Lower leg skin (tissue), 4 donors: ENCODE measurements around the gene CMYA5. TPM values are rescaled to one million over a fixed set of nuclear protein-coding genes. Genes with fewer than 3 reads are reported as not detected.

Source experiments
- DNase-seq, 2 donors: peaks; one replicate each; pipeline ENCODE4 v3.0.0-alpha.2; 2019; ENCODE audit warnings: low spot score in 2 of 2
- H3K4me3 ChIP-seq: fragments of 200-600 bp; sonication (generic); 2 replicates; pipeline ENCODE4 v1.5.1; 2017; ENCODE audit warnings: mild to moderate bottlenecking, low read depth; ENCODE audit not compliant: poor library complexity, severe bottlenecking
- POLR2A ChIP-seq, 2 donors: fragments of 450-650 bp; IDR thresholded peaks; one replicate each; pipeline ENCODE4 v1.6.1; 2016 to 2017; ENCODE audit warnings: antibody characterized with exemption in 2 of 2, mild to moderate bottlenecking in 1 of 2, moderate library complexity in 1 of 2
- WGBS, 2 donors: methylation state at CpG; one replicate each; pipeline ENCODE4 v1.1.5; 2018; 5-methylcytosine and 5-hydroxymethylcytosine counted together
- intact Hi-C: fragments of 100-400 bp; cut with DNase I; formaldehyde crosslinking; loops from one replicate; pipeline ENCODE4 v1.15.0; 2023; ENCODE audit warnings: low total_unique reads
- total RNA-seq, 4 donors: library from RNA; depleted of rRNA; stranded (reverse); fragments of >200 nt; gene quantifications; one replicate each; pipeline ENCODE4 v1.1.0, GENCODE V29; 2016
- TF ChIP-seq, protein P1 (sequence below), 3 donors: fragments of 450-650 bp; IDR thresholded peaks; one replicate each; pipeline ENCODE4 v1.5.1; 2016; ENCODE audit warnings: antibody characterized with exemption in 3 of 3, mild to moderate bottlenecking in 3 of 3, moderate library complexity in 2 of 3

The CMYA5 gene
- total RNA-seq, 4 donors from 2014 or later = 5.7 to 16.4 (median 7.4) TPM

DNA sequence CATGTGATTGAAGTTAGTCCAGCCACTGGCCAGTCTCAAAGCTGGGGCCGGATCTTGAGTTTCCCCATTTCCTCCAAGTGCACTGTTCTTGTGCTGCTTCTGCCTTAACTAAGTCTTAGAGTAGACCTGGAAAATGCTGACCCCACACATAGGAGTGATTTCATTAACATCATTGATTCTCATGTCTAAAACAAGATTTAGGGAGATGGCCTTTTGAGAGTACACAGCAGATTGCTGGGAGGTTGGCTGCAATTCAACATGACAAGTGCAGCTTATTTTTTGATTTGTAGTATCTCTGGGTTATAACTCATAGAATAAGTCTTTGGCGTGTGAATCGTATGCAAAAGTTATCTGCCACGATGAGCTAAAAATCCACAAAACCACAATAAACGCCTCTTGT lies 131.0 kb downstream of the CMYA5 start:
- no peak for DNase-seq
- no peak for TF ChIP-seq POLR2A (IDR thresholded peaks at IDR 0.05)
- WGBS, 2 donors = 64 to 78% methylated on average over 5 of the region's 5 CpGs
- intact Hi-C loops = no loop called here
- no peak overlapping the region for H3K4me3 ChIP-seq

- no peak for DNase-seq
- TF ChIP-seq, protein P1, sequence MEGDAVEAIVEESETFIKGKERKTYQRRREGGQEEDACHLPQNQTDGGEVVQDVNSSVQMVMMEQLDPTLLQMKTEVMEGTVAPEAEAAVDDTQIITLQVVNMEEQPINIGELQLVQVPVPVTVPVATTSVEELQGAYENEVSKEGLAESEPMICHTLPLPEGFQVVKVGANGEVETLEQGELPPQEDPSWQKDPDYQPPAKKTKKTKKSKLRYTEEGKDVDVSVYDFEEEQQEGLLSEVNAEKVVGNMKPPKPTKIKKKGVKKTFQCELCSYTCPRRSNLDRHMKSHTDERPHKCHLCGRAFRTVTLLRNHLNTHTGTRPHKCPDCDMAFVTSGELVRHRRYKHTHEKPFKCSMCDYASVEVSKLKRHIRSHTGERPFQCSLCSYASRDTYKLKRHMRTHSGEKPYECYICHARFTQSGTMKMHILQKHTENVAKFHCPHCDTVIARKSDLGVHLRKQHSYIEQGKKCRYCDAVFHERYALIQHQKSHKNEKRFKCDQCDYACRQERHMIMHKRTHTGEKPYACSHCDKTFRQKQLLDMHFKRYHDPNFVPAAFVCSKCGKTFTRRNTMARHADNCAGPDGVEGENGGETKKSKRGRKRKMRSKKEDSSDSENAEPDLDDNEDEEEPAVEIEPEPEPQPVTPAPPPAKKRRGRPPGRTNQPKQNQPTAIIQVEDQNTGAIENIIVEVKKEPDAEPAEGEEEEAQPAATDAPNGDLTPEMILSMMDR (IDR thresholded peaks at IDR 0.05) = no peak
- TF ChIP-seq POLR2A (IDR thresholded peaks at IDR 0.05) = no peak
- no peak overlapping the region for H3K4me3 ChIP-seq
- intact Hi-C loops = no loop called here
- 78 to 79% methylated on average over 2 of the region's 2 CpGs for WGBS, 2 donors
These were observed 134.8 kb downstream of the CMYA5 start for GRCh38 chr5:79824444-79824843.

DNA sequence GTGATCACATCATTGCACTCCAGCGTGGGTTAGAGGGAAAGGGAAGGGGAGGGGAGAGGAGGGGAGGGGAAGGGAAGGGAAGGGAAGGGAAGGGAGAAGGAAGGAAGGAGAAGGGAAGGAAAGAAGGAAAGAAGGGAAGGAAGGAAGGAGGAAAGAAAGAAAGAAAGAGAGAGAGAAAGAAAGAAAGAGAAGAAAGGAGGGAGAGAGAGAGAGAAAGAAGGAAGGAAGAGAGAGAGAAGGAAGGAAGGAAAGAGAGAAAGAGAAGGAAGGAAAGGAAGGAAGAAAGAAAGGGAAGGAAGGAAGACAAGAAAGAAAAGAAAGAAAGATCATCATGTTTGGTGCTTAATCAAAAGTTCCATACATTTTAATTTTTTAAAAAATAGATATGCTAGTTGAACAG lies 136.2 kb downstream of the CMYA5 start:
- TF ChIP-seq POLR2A (IDR thresholded peaks at IDR 0.05) = no peak
- TF ChIP-seq, protein P1 (IDR thresholded peaks at IDR 0.05) = no peak
- H3K4me3 ChIP-seq = no peak overlapping the region
- 62 to 72% methylated on average over 1 of the region's 1 CpG for WGBS, 2 donors
- no peak for DNase-seq
- intact Hi-C loops = no loop called here

DNA sequence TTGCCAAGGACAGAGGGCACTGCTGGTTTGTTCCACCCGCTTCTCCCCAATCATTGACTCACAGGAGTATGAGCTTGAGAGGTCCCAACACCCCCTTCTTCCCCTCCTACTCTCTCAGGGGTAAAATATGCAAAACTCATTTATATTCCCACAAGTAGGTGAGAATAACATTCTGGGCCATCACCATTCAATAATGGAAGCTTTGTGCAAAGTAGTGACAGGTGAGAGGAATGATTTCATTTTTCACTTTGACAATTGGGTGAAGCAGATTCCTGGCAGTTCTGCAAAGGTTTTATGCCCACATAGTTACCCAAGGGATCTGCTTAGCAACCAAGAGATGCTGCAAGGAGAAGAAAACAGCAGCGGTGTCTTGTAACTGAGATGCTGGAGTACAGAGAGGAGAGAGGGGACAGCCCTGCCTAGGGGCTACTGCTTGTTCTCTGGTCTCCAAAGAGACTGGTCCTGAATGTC lies 137.6 kb downstream of the CMYA5 start:
- no peak for DNase-seq
- 87 to 92% methylated on average over 2 of the region's 2 CpGs for WGBS, 2 donors
- no peak overlapping the region for H3K4me3 ChIP-seq
- TF ChIP-seq, protein P1 (IDR thresholded peaks at IDR 0.05) = no peak
- TF ChIP-seq POLR2A (IDR thresholded peaks at IDR 0.05) = no peak
- intact Hi-C loops = no loop called here

- no peak for TF ChIP-seq POLR2A (IDR thresholded peaks at IDR 0.05)
- TF ChIP-seq, protein P1 (IDR thresholded peaks at IDR 0.05) = no peak
- DNase-seq = no peak
- 70 to 71% methylated on average over 9 of the region's 9 CpGs for WGBS, 2 donors
- no peak overlapping the region for H3K4me3 ChIP-seq
- intact Hi-C loops = no loop called here
These were observed 139.6 kb downstream of the CMYA5 start for GRCh38 chr5:79829260-79829659.

GRCh38 chr5:79831381-79832309 lies 142.0 kb downstream of the CMYA5 start:
- WGBS, 2 donors = 61% methylated on average over 10 of the region's 10 CpGs
- TF ChIP-seq POLR2A (IDR thresholded peaks at IDR 0.05) = no peak
- TF ChIP-seq, protein P1 (IDR thresholded peaks at IDR 0.05) = no peak
- intact Hi-C loops = no loop called here
- DNase-seq = peak in 1 of 2 donors; percentile 74
- H3K4me3 ChIP-seq = no peak overlapping the region
